ENCODE results near the gene GLCE. TPM values are rescaled to one million over a fixed set of nuclear protein-coding genes. Genes with fewer than 3 reads are reported as not detected.

The GLCE gene
- total and polyA plus RNA-seq, 9 of the 15 experiments (the other 6 are each of a cell fraction or from before 2014, with no cell fraction given) = 4.6 to 12.3 (median 10.6) TPM

- TF ChIP-seq, protein P1, sequence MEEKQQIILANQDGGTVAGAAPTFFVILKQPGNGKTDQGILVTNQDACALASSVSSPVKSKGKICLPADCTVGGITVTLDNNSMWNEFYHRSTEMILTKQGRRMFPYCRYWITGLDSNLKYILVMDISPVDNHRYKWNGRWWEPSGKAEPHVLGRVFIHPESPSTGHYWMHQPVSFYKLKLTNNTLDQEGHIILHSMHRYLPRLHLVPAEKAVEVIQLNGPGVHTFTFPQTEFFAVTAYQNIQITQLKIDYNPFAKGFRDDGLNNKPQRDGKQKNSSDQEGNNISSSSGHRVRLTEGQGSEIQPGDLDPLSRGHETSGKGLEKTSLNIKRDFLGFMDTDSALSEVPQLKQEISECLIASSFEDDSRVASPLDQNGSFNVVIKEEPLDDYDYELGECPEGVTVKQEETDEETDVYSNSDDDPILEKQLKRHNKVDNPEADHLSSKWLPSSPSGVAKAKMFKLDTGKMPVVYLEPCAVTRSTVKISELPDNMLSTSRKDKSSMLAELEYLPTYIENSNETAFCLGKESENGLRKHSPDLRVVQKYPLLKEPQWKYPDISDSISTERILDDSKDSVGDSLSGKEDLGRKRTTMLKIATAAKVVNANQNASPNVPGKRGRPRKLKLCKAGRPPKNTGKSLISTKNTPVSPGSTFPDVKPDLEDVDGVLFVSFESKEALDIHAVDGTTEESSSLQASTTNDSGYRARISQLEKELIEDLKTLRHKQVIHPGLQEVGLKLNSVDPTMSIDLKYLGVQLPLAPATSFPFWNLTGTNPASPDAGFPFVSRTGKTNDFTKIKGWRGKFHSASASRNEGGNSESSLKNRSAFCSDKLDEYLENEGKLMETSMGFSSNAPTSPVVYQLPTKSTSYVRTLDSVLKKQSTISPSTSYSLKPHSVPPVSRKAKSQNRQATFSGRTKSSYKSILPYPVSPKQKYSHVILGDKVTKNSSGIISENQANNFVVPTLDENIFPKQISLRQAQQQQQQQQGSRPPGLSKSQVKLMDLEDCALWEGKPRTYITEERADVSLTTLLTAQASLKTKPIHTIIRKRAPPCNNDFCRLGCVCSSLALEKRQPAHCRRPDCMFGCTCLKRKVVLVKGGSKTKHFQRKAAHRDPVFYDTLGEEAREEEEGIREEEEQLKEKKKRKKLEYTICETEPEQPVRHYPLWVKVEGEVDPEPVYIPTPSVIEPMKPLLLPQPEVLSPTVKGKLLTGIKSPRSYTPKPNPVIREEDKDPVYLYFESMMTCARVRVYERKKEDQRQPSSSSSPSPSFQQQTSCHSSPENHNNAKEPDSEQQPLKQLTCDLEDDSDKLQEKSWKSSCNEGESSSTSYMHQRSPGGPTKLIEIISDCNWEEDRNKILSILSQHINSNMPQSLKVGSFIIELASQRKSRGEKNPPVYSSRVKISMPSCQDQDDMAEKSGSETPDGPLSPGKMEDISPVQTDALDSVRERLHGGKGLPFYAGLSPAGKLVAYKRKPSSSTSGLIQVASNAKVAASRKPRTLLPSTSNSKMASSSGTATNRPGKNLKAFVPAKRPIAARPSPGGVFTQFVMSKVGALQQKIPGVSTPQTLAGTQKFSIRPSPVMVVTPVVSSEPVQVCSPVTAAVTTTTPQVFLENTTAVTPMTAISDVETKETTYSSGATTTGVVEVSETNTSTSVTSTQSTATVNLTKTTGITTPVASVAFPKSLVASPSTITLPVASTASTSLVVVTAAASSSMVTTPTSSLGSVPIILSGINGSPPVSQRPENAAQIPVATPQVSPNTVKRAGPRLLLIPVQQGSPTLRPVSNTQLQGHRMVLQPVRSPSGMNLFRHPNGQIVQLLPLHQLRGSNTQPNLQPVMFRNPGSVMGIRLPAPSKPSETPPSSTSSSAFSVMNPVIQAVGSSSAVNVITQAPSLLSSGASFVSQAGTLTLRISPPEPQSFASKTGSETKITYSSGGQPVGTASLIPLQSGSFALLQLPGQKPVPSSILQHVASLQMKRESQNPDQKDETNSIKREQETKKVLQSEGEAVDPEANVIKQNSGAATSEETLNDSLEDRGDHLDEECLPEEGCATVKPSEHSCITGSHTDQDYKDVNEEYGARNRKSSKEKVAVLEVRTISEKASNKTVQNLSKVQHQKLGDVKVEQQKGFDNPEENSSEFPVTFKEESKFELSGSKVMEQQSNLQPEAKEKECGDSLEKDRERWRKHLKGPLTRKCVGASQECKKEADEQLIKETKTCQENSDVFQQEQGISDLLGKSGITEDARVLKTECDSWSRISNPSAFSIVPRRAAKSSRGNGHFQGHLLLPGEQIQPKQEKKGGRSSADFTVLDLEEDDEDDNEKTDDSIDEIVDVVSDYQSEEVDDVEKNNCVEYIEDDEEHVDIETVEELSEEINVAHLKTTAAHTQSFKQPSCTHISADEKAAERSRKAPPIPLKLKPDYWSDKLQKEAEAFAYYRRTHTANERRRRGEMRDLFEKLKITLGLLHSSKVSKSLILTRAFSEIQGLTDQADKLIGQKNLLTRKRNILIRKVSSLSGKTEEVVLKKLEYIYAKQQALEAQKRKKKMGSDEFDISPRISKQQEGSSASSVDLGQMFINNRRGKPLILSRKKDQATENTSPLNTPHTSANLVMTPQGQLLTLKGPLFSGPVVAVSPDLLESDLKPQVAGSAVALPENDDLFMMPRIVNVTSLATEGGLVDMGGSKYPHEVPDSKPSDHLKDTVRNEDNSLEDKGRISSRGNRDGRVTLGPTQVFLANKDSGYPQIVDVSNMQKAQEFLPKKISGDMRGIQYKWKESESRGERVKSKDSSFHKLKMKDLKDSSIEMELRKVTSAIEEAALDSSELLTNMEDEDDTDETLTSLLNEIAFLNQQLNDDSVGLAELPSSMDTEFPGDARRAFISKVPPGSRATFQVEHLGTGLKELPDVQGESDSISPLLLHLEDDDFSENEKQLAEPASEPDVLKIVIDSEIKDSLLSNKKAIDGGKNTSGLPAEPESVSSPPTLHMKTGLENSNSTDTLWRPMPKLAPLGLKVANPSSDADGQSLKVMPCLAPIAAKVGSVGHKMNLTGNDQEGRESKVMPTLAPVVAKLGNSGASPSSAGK (IDR thresholded peaks at IDR 0.05) = no peak
- TF ChIP-seq KLF6 (CRISPR knock-in tag; IDR thresholded peaks at IDR 0.05; ENCODE audit: borderline replicate concordance) (no peak), NR2C1 (IDR thresholded peaks at IDR 0.05) (no peak), NR2C1 (tag; IDR thresholded peaks at IDR 0.05) (no peak), DIDO1 (tag; IDR thresholded peaks at IDR 0.05; ENCODE audit: low read depth) (no peak), XRCC4 (IDR thresholded peaks at IDR 0.05; ENCODE audit: extremely low read depth, insufficient read depth, insufficient read length) (no peak), BRF2 (IDR thresholded peaks at IDR 0.05; ENCODE audit: borderline replicate concordance, insufficient read depth, insufficient read length) (no peak), C11orf30 (IDR thresholded peaks at IDR 0.05; ENCODE audit: low read depth) (no peak), MITF (IDR thresholded peaks at IDR 0.05) (no peak)
- TF ChIP-seq, protein P2, sequence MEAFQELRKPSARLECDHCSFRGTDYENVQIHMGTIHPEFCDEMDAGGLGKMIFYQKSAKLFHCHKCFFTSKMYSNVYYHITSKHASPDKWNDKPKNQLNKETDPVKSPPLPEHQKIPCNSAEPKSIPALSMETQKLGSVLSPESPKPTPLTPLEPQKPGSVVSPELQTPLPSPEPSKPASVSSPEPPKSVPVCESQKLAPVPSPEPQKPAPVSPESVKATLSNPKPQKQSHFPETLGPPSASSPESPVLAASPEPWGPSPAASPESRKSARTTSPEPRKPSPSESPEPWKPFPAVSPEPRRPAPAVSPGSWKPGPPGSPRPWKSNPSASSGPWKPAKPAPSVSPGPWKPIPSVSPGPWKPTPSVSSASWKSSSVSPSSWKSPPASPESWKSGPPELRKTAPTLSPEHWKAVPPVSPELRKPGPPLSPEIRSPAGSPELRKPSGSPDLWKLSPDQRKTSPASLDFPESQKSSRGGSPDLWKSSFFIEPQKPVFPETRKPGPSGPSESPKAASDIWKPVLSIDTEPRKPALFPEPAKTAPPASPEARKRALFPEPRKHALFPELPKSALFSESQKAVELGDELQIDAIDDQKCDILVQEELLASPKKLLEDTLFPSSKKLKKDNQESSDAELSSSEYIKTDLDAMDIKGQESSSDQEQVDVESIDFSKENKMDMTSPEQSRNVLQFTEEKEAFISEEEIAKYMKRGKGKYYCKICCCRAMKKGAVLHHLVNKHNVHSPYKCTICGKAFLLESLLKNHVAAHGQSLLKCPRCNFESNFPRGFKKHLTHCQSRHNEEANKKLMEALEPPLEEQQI (IDR thresholded peaks at IDR 0.05) = no peak
Observed at GRCh38 chr15:69160141-69160993, at the start of gene GLCE (continued).
